DND-41 (cell line): ENCODE results near the gene MUTYH.
"Not testable (repeated sequence)": the region's sequence is repeated elsewhere in the genome, so short reads cannot be mapped to it uniquely, and the experiment has no call there.

ENCODE experiments used
- ATAC-seq: fragments of 200-7000 bp; cut with Tn5 transposase; 3 replicates; pipeline ENCODE4 v1.9.1; 2021; ENCODE audit warnings: low read depth; ENCODE audit not compliant: insufficient read depth
- DNase-seq: peaks from one replicate; pipeline ENCODE4 v3.0.0-alpha.2; 2020
- H2AFZ ChIP-seq: 2 replicates; pipeline ENCODE4 v1.6.0; 2012; ENCODE audit warnings: low read depth, low read length
- H3K27ac ChIP-seq: 2 replicates; pipeline ENCODE4 v1.5.1; 2012; ENCODE audit warnings: low read length, inconsistent platforms
- H3K27me3 ChIP-seq: fragments of 200-600 bp; sonication (generic); 2 replicates; pipeline ENCODE4 v1.6.0; 2012; ENCODE audit warnings: low read length, mild to moderate bottlenecking, inconsistent platforms; ENCODE audit not compliant: insufficient read depth, poor library complexity
- H3K36me3 ChIP-seq: 2 replicates; pipeline ENCODE4 v1.5.1; 2012; ENCODE audit warnings: low read length, inconsistent platforms; ENCODE audit not compliant: insufficient read depth
- H3K4me1 ChIP-seq: 2 replicates; pipeline ENCODE4 v1.5.1; 2012; ENCODE audit warnings: mild to moderate bottlenecking, low read length; ENCODE audit not compliant: insufficient read depth
- H3K4me2 ChIP-seq: 2 replicates; pipeline ENCODE4 v1.6.0; 2012; ENCODE audit warnings: mild to moderate bottlenecking, moderate library complexity, low read length, inconsistent platforms; ENCODE audit not compliant: insufficient read depth
- H3K4me3 ChIP-seq, 2 experiments: fragments of 200-600 bp in 1 of 2; shearing (Covaris generic) in 1 of 2; 2 replicates each; pipeline ENCODE4 v1.5.1; 2012 to 2016; ENCODE audit warnings: inconsistent platforms in 2 of 2, low read length in 2 of 2, mild to moderate bottlenecking in 2 of 2, low read depth in 1 of 2, moderate library complexity in 1 of 2
- H3K79me2 ChIP-seq: 2 replicates; pipeline ENCODE4 v1.6.0; 2012; ENCODE audit warnings: low read length, inconsistent platforms; ENCODE audit not compliant: insufficient read depth
- H3K9ac ChIP-seq: 2 replicates; pipeline ENCODE4 v1.6.0; 2012; ENCODE audit warnings: low read depth, mild to moderate bottlenecking, inconsistent platforms, low read length, moderate library complexity
- H3K9me3 ChIP-seq: 2 replicates; pipeline ENCODE4 v1.5.1; 2012; ENCODE audit warnings: low read length, moderate library complexity, mild to moderate bottlenecking, inconsistent platforms; ENCODE audit not compliant: insufficient read depth, severe bottlenecking
- H4K20me1 ChIP-seq: 2 replicates; pipeline ENCODE4 v1.6.0; 2012; ENCODE audit warnings: low read length; ENCODE audit not compliant: insufficient read depth
- CTCF ChIP-seq: IDR thresholded peaks from 2 replicates; pipeline ENCODE4 v1.5.1; 2012; ENCODE audit warnings: borderline replicate concordance, low read length, moderate library complexity, mild to moderate bottlenecking; ENCODE audit not compliant: poor library complexity, severe bottlenecking; ENCODE audit errors: extremely low read depth
- EZH2 ChIP-seq: IDR thresholded peaks from 3 replicates; pipeline ENCODE4 v1.6.1; 2012; ENCODE audit warnings: borderline replicate concordance, low read depth, mild to moderate bottlenecking, moderate library complexity, low read length, inconsistent platforms; ENCODE audit not compliant: severe bottlenecking

MUTYH gene

GRCh38 chr1:45291716-45292115, 48.5 kb downstream of the MUTYH start:
- H3K79me2 ChIP-seq: no peaks in the 10 kb centered on the region
- ATAC-seq: no peak
- TF ChIP-seq EZH2 (no peak), CTCF (no peak)
- H4K20me1 ChIP-seq: no peaks in the 10 kb centered on the region
- H3K27me3 ChIP-seq: no peaks in the 10 kb centered on the region
- H3K9me3 ChIP-seq: no peaks in the 10 kb centered on the region
- no peak overlapping the region for H3K4me2 ChIP-seq
- no peaks in the 10 kb centered on the region for H3K36me3 ChIP-seq
- DNase-seq: no peak
- no peak overlapping the region for H2AFZ ChIP-seq
- H3K27ac ChIP-seq: no peak overlapping the region
- no peak overlapping the region for H3K4me3 ChIP-seq
- no peaks in the 10 kb centered on the region for H3K4me1 ChIP-seq
- no peak overlapping the region for H3K9ac ChIP-seq

GRCh38 chr1:45291002-45291401, 49.2 kb downstream of the MUTYH start:
- DNase-seq, H4K20me1 ChIP-seq, ATAC-seq, H3K79me2 ChIP-seq, H3K27me3 ChIP-seq, H3K4me2 ChIP-seq, H2AFZ ChIP-seq, H3K4me3 ChIP-seq, H3K9ac ChIP-seq, H3K36me3 ChIP-seq, H3K9me3 ChIP-seq, H3K27ac ChIP-seq, H3K4me1 ChIP-seq: not testable (repeated sequence)

- not testable (repeated sequence) for H3K27ac ChIP-seq, H3K36me3 ChIP-seq, H2AFZ ChIP-seq, H3K9me3 ChIP-seq, H4K20me1 ChIP-seq, ATAC-seq, H3K4me1 ChIP-seq, H3K9ac ChIP-seq, DNase-seq, H3K27me3 ChIP-seq, H3K4me3 ChIP-seq, H3K4me2 ChIP-seq, H3K79me2 ChIP-seq
Observed at GRCh38 chr1:45286521-45286920, 53.7 kb downstream of the MUTYH start.

GRCh38 chr1:45284858-45285257, 55.4 kb downstream of the MUTYH start:
- not testable (repeated sequence) for H3K27me3 ChIP-seq, ATAC-seq, H3K4me2 ChIP-seq, H4K20me1 ChIP-seq, H2AFZ ChIP-seq, DNase-seq, H3K4me1 ChIP-seq, H3K4me3 ChIP-seq, H3K27ac ChIP-seq, H3K36me3 ChIP-seq, H3K9ac ChIP-seq, H3K79me2 ChIP-seq, H3K9me3 ChIP-seq

GRCh38 chr1:45282351-45282750, 57.9 kb downstream of the MUTYH start:
- H3K9ac ChIP-seq: no peak overlapping the region
- no peak overlapping the region for H2AFZ ChIP-seq
- no peaks in the 10 kb centered on the region for H3K79me2 ChIP-seq
- H3K27me3 ChIP-seq: no peaks in the 10 kb centered on the region
- ATAC-seq (no peak), DNase-seq (no peak)
- TF ChIP-seq CTCF (no peak), EZH2 (no peak)
- no peak overlapping the region for H3K4me2 ChIP-seq
- no peak overlapping the region for H3K27ac ChIP-seq
- no peak overlapping the region for H3K4me3 ChIP-seq
- no peaks in the 10 kb centered on the region for H3K4me1 ChIP-seq
- no peaks in the 10 kb centered on the region for H4K20me1 ChIP-seq
- H3K9me3 ChIP-seq: no peaks in the 10 kb centered on the region
- no peaks in the 10 kb centered on the region for H3K36me3 ChIP-seq
